Amygdala (tissue), 56 donors: ENCODE results near the gene TLCD1.
"Not testable (repeated sequence)": the region's sequence is repeated elsewhere in the genome, so short reads cannot be mapped to it uniquely, and the experiment has no call there.

Experiments used
- DNase-seq, 56 donors: peaks; one replicate each; lab custom pipeline; 2025; lab: John Stamatoyannopoulos, UW

TLCD1 gene

GRCh38 chr17:28735242-28735722, 9.2 kb upstream of the TLCD1 start:
- DNase-seq, result no peak

- DNase-seq, result no peak
These were observed 8.7 kb upstream of the TLCD1 start for GRCh38 chr17:28734712-28735241.

- no peak for DNase-seq
These were observed 7.3 kb upstream of the TLCD1 start for GRCh38 chr17:28733346-28733745.

DNA sequence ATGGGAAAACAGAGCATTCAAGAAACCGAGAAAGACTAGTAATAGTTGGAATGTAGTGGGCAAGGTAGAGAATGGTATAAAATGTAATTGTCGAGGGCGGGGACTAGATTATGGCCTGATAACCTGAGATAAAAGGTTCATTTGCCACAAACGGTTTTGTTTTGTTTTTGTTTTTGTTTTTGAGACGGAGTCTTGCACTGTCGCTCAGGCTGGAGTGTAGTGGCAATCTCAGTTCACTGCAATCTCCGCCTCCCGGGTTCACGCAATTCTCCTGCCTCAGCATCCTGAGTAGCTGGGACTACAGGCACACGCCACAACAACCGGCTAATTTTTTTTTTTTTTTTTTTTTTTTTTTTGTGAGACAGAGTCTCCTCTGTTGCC, 3.9 kb upstream of the TLCD1 start:
- DNase-seq, result no peak

GRCh38 chr17:28728364-28729200, 2.5 kb upstream of the TLCD1 start, which contains the start of gene NEK8:
Gene NEK8, plus strand, starts transcription at chr17:28728788. Its CDS starts 26 bp downstream, at chr17:28728814.
- DNase-seq, result peak; percentile 56 to 98 (median 88)

DNA sequence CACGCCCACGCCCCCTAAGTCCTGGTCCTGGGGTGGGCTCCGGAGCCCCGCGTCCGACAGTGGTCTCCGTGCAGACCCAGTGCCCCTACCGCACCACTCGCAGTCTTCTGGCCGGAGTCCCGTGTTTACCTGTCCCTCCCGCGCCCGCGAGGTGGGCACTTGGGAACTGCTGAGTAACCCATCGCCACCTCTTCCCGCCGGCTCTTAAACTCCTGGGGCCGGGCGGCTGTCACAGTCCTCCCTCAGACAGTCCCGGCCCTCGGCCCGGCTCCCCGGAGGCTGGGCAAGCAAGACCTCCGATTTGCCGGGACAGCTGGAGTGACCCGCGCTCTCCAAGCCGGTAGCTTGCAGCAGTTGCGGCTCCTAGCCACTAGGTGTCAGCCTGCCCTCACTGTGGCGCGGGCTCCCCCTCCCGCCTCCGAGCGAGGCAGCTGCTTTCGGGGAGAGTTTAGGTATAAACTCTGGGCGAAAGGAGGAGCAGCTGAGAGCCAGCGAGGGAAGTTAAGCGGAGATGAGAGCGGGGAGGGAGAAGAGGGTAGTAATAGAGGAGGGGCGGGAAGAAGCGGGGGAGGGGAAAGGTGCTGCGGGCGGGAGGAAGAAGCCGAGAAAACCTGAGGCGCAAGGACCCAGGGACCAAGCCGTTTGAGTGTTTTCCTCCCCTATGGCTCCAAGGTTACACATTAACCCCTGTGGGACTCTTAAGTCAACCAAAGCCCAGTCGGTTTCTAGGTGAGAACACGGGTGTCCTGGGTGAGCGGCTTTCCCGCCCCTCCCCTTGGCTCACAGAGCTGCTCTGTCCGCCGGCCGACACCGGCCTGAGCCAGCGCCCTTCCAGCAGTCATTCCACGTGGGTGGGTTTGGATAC, 826 bp upstream of the TLCD1 start:
- DNase-seq, result peak; percentile 34 to 93 (median 84)

GRCh38 chr17:28725660-28726225, 290 bp downstream of the TLCD1 start:
- DNase-seq, result peak in 5 of 56 donors; percentile 26 to 58 (median 43)

GRCh38 chr17:28725166-28725659, 820 bp downstream of the TLCD1 start:
- peak in 1 of 56 donors; percentile 41 for DNase-seq

- DNase-seq, result no peak
These were observed 1.4 kb downstream of the TLCD1 start for GRCh38 chr17:28724500-28725165.

- not testable (repeated sequence) for DNase-seq
These were observed 2.1 kb downstream of the TLCD1 start for GRCh38 chr17:28723836-28724499.

DNA sequence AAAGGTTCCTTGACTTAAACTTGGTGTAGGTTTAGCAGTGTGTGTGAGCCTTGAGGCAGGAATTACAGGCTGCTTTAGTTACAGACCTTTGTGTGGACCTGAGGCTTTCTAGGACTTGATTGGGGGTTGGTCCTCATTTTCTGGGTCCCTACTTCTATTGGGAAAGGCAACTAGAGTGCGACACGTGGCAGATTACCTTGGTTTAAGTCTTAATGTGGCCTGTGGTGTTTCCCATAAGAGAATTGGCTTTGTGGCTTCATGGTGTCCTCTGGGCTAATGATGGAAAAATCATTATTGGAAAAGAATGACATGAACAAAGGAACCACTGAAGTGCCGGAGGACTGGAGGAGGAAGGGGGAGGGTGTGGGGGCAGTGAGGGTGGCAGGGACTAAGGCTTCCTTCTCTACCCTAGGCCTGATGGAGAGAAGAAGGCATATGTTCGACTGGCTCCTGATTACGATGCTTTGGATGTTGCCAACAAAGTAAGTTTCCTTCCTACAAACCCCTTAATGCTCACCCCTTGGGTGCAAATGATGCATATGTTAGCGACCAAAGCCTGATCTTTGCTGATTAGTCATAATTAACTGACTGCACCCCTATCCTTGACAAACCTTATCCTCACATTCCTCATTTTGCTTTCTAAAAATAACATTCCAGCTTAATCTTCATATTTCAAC, 2.7 kb downstream of the TLCD1 start:
- DNase-seq, result no peak

GRCh38 chr17:28722417-28723158, 3.4 kb downstream of the TLCD1 start:
- DNase-seq, result no peak

- DNase-seq, result not testable (repeated sequence)
These were observed 5.1 kb downstream of the TLCD1 start for GRCh38 chr17:28720997-28721329.

- no peak for DNase-seq
These were observed 5.6 kb downstream of the TLCD1 start for GRCh38 chr17:28720247-28720996.

- no peak for DNase-seq
These were observed 7.0 kb downstream of the TLCD1 start for GRCh38 chr17:28719021-28719433.

DNA sequence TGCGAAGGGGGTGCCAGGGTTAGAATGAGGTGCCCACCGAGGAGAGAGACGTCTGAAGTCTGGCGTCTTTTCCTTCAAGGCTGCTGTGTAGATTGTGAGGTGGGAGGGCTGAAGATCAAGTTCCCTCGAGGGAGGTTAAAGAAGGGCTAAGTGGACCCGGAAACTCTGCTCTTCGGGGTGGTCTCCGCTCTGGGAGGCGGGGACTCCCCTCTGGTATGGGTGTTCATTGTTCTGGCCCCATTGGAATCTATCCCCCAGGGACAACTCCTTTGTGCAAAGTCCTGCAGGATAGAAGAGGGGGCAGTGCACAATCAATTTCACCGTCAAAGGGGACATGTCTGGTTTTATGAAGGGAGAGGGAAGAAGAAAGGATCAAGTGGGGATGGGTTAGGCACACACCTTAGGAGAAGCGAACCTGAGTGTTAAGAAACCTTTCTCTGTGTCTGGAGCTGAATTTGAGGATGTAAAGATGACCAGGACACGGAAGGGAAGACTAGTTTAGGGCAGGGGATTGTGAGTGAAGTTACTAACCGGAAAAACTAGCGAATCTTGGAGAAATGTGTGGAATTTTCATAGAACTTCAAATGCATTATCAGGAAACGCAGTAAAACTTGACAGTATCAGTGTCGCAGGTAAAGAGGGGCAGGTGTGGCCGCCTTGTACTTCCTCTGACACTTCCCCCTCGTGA, 7.6 kb downstream of the TLCD1 start:
- DNase-seq, result no peak
